AG04450 (cell line): ENCODE measurements around the gene SMAD6. TPM values are rescaled to one million over a fixed set of nuclear protein-coding genes. Genes with fewer than 3 reads are reported as not detected.

ENCODE experiments used
- CTCF ChIA-PET: fragments of 300-600, 350-600 bp; formaldehyde crosslinking; extraction: SDS; loops from one replicate; lab custom pipeline; 2022; ENCODE audit warnings: antibody characterized with exemption, inconsistent platforms; lab: Charles Lee
- POLR2A ChIA-PET: fragments of 350-600 bp; formaldehyde crosslinking; extraction: SDS; loops from one replicate; lab custom pipeline; 2021; ENCODE audit warnings: antibody characterized with exemption, inconsistent platforms; lab: Yijun Ruan, JAX
- DNase-seq: peaks from one replicate; pipeline ENCODE4 v3.0.0-alpha.2; 2011; ENCODE audit warnings: low read depth, low spot score
- H3K27ac ChIP-seq: one replicate; pipeline ENCODE4 v1.5.1; 2012; ENCODE audit warnings: low read depth, low read length, control low read depth
- H3K27me3 ChIP-seq: one replicate; pipeline ENCODE4 v1.6.0; 2012; ENCODE audit warnings: low read length; ENCODE audit not compliant: control insufficient read depth, insufficient read depth
- H3K4me3 ChIP-seq: 2 replicates; pipeline ENCODE4 v1.5.1; 2011; ENCODE audit warnings: mild to moderate bottlenecking, low read depth, low read length, control low read depth
- H3K9me3 ChIP-seq: 2 replicates; pipeline ENCODE4 v1.5.1; 2012; ENCODE audit warnings: low read length; ENCODE audit not compliant: control insufficient read depth, insufficient read depth
- polyA plus RNA-seq: library from polyadenylated mRNA; depleted of rRNA; stranded (reverse); fragments of >200 nt; gene quantifications from 2 replicates; pipeline ENCODE4 v1.2.3, GENCODE V29; 2011
- TF ChIP-seq, protein P1 (sequence below): IDR thresholded peaks from 2 replicates; pipeline ENCODE4 v1.5.1; 2011; ENCODE audit warnings: low read depth, low read length, control low read depth, inconsistent platforms

SMAD6 gene
- polyA plus RNA-seq, 1 experiment = 1.8 TPM

DNA sequence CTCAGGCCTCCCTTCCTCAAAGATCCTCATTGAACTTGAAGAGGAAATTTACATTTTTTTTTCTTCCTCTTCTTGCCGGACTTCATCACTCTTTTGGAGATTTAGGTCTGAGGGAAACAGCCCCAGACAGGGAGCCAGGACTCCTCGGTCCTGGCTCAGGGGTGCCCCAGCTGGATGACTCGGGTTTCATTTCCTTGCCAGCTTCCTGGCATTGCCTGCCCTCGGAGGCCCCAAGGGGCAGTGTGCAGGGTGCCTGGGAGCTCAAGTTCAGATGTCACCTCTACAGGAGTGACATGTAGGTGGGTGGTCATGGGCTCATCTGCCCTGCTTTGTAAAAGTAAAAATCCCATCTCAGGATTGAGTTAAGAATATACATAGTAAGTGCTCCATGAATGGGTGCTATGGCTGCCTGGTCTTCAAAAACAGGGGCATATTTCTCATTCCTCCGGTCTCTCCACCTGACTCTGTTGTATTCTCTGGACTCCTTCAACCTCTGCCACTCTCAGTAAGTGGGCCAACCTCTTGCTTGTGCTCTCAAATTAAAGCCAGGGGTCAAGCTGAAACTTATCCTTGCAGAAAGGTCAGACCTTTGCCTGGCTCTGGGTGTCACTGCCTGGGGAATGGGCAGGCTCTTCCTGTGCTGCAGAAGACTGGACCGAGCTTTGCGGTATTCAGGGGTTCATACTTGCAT is 51.8 kb downstream of the SMAD6 start:
- no peaks in the 10 kb centered on the region for H3K27me3 ChIP-seq
- CTCF ChIA-PET = no interaction called here
- TF ChIP-seq, protein P1, sequence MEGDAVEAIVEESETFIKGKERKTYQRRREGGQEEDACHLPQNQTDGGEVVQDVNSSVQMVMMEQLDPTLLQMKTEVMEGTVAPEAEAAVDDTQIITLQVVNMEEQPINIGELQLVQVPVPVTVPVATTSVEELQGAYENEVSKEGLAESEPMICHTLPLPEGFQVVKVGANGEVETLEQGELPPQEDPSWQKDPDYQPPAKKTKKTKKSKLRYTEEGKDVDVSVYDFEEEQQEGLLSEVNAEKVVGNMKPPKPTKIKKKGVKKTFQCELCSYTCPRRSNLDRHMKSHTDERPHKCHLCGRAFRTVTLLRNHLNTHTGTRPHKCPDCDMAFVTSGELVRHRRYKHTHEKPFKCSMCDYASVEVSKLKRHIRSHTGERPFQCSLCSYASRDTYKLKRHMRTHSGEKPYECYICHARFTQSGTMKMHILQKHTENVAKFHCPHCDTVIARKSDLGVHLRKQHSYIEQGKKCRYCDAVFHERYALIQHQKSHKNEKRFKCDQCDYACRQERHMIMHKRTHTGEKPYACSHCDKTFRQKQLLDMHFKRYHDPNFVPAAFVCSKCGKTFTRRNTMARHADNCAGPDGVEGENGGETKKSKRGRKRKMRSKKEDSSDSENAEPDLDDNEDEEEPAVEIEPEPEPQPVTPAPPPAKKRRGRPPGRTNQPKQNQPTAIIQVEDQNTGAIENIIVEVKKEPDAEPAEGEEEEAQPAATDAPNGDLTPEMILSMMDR = no peak
- H3K9me3 ChIP-seq = peaks cover 17% of the 10 kb centered on the region
- H3K4me3 ChIP-seq = no peak overlapping the region
- no peak for DNase-seq
- POLR2A ChIA-PET = no interaction called here
- no peak overlapping the region for H3K27ac ChIP-seq

DNA sequence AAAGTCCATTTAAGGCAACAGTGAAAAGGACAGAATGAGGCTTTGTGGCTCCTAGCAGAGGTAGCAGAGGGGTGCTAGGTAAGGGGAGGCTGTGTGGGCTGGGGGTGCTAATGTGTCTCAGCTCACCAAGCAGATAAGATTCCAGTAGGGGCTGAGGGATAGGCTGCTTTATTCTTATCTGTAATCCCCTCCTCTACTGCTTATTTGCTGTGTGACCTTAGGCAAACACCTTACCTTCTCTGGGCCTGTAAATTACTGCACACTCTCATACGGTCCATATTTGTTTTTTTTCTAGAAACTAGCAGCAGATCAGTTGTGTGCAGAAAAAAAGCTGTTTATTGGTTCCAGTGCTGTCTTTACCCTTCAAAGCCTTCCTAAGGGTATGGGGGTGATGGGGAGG is 52.8 kb downstream of the SMAD6 start:
- ChIA-PET CTCF (no interaction called here), POLR2A (no interaction called here)
- DNase-seq = no peak
- TF ChIP-seq, protein P1 = no peak
- Histone ChIP-seq H3K4me3 (no peak overlapping the region), H3K9me3 (peaks cover 17% of the 10 kb centered on the region), H3K27ac (no peak overlapping the region), H3K27me3 (no peaks in the 10 kb centered on the region)

DNA sequence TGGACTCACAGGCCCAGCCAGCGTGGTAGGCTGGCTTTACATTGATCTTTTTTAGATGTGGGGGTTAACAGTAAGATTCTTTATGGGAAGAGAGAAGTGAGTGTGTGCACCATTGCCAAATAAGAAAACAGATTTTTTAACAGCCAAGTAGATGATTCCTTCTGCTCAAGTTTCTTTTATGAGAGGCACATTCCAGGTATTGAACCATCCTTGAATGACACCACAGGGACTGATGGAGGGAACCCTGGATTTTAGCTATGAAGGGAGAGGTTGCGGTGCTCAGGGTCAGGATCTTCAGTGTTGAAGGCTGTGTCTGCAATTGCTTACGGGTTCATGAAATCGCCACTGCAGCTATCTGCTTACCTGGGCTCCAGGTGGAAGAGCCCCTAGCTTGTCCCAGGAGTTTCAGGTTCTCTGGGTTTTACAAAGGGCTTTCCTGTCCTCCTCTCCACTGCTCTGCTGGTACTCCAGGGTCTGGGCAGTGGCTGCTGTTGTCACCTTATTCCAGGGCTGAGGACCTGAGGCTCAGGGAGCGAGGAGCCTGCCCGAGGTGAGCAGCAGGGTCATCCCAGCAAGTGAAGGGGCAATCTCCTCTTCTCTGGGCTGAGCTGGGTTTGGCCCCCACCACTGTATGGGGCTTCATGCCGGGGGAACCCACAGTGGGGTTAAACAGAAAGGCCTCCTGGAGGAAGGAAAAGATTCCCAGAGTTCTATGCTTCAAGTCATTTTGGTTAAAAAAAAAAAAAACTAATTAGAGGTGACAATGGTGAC is 53.4 kb downstream of the SMAD6 start:
- ChIA-PET POLR2A (interaction anchor here (0.7 kb wide), 1 partner anchor 36 kb away, joined by 5 read pairs; no protein-coding TSS in a partner anchor), CTCF (interaction anchor here (1.0 to 2.0 kb wide), 2 partner anchors 18 to 96 kb away, joined by 3 to 5 read pairs; no protein-coding TSS in a partner anchor)
- Histone ChIP-seq H3K27ac (no peak overlapping the region), H3K4me3 (no peak overlapping the region), H3K9me3 (peaks cover 17% of the 10 kb centered on the region), H3K27me3 (no peaks in the 10 kb centered on the region)
- TF ChIP-seq, protein P1 = no peak
- no peak for DNase-seq

DNA sequence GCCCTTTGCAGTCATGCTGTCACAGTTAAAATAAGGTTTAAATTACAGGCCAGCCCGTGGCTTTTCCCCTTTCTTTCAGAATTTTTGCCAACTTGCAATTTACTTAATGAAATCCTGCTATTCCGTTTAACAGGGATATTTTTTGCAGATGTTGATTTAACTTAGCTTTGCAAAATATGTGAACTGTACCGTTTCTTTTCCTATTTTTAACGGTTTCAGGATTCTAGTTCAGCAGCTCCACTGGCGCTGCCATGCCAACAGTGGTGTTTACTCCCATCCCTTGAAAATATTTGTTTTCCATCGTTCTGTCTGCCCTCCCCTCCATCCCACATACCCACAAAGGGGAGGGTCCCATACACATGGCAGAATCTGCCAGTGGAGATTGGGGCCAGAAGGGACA is 54.3 kb downstream of the SMAD6 start:
- H3K27me3 ChIP-seq = no peaks in the 10 kb centered on the region
- peaks cover 17% of the 10 kb centered on the region for H3K9me3 ChIP-seq
- no peak overlapping the region for H3K27ac ChIP-seq
- CTCF ChIA-PET = interaction anchor here (1.0 to 2.0 kb wide), 2 partner anchors 18 to 95 kb away, joined by 3 to 5 read pairs; no protein-coding TSS in a partner anchor
- H3K4me3 ChIP-seq = no peak overlapping the region
- POLR2A ChIA-PET = interaction anchor here (0.7 kb wide), 1 partner anchor 35 kb away, joined by 5 read pairs; no protein-coding TSS in a partner anchor
- TF ChIP-seq, protein P1 = no peak
- no peak for DNase-seq
